Upper lobe of right lung (tissue), 1 donor: Measurements from ENCODE around the gene GEMIN2. TPM values are rescaled to one million over a fixed set of nuclear protein-coding genes. Genes with fewer than 3 reads are reported as not detected.
"Not testable (repeated sequence)": the region's sequence is repeated elsewhere in the genome, so short reads cannot be mapped to it uniquely, and the experiment has no call there.

Experiments
- ATAC-seq: fragments of 200-7000 bp; cut with Tn5 transposase; one replicate; pipeline ENCODE4 v1.9.1; 2020; ENCODE audit warnings: mild to moderate bottlenecking, moderate library complexity
- DNase-seq: peaks from one replicate; pipeline ENCODE4 v3.0.0-alpha.2; 2020
- H3K27ac ChIP-seq: fragments of 200-600 bp; one replicate; pipeline ENCODE4 v1.8.0; 2022
- H3K27me3 ChIP-seq: fragments of 200-600 bp; one replicate; pipeline ENCODE4 v1.8.0; 2022; ENCODE audit warnings: mild to moderate bottlenecking
- H3K36me3 ChIP-seq: fragments of 200-600 bp; one replicate; pipeline ENCODE4 v1.8.0; 2022
- H3K4me1 ChIP-seq: fragments of 200-600 bp; one replicate; pipeline ENCODE4 v1.8.0; 2022
- H3K4me3 ChIP-seq: fragments of 200-600 bp; one replicate; pipeline ENCODE4 v1.8.0; 2022; ENCODE audit warnings: mild to moderate bottlenecking
- H3K9me3 ChIP-seq: fragments of 200-600 bp; one replicate; pipeline ENCODE4 v1.8.0; 2022
- intact Hi-C: fragments of 100-400 bp; cut with DNase I; formaldehyde crosslinking; loops from one replicate; pipeline ENCODE4 v1.11.0; 2022
- long read RNA-seq: library from polyadenylated mRNA; unstranded; transcript quantifications from one replicate; pipeline ENCODE4 v2.0.0, GENCODE V29; 2021
- total RNA-seq: library from RNA; stranded (reverse); fragmentation: NEBNext Ultra II Directional; extraction: Animal tissue kit (Norgen Biotek cat#: 25700); gene quantifications from one replicate; pipeline ENCODE4 v1.2.1, GENCODE V29; 2021
- TF ChIP-seq, protein P1 (sequence below): fragments of 200-600 bp; IDR thresholded peaks from one replicate; pipeline ENCODE4 v1.8.0; 2022; ENCODE audit warnings: antibody characterized with exemption
- donor health status: DM: no; HTN: yes; CAD: no; lungs with severe emphysema.

The GEMIN2 gene, protein sequence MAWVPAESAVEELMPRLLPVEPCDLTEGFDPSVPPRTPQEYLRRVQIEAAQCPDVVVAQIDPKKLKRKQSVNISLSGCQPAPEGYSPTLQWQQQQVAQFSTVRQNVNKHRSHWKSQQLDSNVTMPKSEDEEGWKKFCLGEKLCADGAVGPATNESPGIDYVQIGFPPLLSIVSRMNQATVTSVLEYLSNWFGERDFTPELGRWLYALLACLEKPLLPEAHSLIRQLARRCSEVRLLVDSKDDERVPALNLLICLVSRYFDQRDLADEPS
- total RNA-seq: 8.5 TPM
- long read RNA-seq, transcript GEMIN2-202 (10 exons, 1,420 nt): major isoform, 6 of 10 reads
- long read RNA-seq, partial matches to known transcripts: 0 of 10 reads
- long read RNA-seq, other reads (novel, unspliced or antisense): 1 of 10 reads

DNA sequence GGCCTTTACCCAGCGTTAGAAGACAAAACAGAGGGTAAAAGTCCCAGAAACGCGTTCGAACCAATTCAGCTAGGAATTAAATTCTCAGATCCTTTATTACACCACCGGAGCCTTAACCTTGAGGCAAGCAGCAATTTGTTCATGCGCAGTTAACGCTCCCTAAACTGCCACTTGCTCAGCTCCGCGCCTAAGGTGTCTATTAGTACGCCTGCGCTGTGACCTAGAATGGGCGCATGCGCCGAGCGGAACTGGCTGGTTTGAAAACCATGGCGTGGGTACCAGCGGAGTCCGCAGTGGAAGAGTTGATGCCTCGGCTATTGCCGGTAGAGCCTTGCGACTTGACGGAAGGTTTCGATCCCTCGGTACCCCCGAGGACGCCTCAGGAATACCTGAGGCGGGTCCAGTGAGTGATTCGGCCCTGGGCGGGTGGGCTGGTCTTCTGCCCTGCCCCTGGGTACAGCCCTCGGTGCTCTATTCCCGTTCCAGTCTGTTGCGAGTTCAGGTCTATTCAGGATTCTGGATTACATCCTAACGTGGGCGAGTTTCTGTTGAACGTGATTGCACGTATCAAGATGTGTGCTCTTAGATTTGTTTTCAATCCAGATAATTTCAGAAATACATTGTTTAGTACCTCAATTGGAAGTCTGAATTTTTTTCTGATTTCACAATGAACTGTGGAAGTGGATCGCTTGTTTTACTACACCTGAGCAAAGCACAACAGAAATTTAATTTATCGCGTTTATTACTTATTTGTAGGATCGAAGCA lies at the start of gene GEMIN2:
Gene GEMIN2, plus strand, starts transcription at position 251 of the 766 bp plus-strand sequence. Its CDS starts 16 bp downstream, at position 267.
- DNase-seq (peak; percentile 95), ATAC-seq (peak; percentile 100)
- Histone ChIP-seq H3K4me3 (peak within 1 kb of the TSS; percentile 85), H3K27ac (peak within 1 kb of the TSS; percentile 82), H3K4me1 (peaks cover 13% of the 10 kb centered on the region), H3K27me3 (no peaks in the 10 kb centered on the region), H3K36me3 (peaks cover 22% of the 10 kb centered on the region), H3K9me3 (no peaks in the 10 kb centered on the region)
- TF ChIP-seq, protein P1, sequence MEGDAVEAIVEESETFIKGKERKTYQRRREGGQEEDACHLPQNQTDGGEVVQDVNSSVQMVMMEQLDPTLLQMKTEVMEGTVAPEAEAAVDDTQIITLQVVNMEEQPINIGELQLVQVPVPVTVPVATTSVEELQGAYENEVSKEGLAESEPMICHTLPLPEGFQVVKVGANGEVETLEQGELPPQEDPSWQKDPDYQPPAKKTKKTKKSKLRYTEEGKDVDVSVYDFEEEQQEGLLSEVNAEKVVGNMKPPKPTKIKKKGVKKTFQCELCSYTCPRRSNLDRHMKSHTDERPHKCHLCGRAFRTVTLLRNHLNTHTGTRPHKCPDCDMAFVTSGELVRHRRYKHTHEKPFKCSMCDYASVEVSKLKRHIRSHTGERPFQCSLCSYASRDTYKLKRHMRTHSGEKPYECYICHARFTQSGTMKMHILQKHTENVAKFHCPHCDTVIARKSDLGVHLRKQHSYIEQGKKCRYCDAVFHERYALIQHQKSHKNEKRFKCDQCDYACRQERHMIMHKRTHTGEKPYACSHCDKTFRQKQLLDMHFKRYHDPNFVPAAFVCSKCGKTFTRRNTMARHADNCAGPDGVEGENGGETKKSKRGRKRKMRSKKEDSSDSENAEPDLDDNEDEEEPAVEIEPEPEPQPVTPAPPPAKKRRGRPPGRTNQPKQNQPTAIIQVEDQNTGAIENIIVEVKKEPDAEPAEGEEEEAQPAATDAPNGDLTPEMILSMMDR: no peak
- intact Hi-C loops: no loop called here

DNA sequence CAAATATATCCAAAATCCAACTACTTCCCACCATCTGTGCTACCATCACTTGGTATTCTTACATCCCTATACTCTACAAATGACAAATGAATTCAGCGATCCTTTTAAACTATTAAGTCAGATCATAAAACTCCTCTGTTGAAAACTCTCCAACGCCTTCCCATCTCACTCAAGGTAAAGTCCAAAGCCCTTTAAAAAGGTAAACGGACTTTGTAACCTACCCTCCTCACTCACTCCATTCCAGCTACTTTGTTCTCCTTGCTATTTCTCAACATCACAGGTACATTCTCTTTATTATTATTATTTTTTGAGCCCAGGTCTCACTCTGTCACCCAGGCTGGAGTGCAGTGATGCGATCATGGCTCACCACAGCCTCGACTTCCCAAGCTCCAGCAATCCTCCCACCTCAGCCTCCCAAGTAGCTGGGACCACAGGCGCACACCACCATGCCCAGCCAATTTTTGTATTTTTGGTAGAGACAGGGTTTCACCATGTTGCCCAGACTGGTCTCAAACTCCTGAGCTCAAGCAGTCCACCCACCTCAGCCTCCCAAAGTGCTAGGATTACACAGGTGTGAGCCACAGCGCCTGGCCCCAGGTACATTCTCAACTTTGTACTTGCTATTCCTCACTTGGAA lies 44.8 kb upstream of the GEMIN2 start:
- H3K27me3 ChIP-seq, H3K4me3 ChIP-seq, DNase-seq, intact Hi-C loops, ATAC-seq, H3K9me3 ChIP-seq, H3K4me1 ChIP-seq, H3K27ac ChIP-seq: not testable (repeated sequence)
- H3K36me3 ChIP-seq: peaks cover 70% of the 10 kb centered on the region

DNA sequence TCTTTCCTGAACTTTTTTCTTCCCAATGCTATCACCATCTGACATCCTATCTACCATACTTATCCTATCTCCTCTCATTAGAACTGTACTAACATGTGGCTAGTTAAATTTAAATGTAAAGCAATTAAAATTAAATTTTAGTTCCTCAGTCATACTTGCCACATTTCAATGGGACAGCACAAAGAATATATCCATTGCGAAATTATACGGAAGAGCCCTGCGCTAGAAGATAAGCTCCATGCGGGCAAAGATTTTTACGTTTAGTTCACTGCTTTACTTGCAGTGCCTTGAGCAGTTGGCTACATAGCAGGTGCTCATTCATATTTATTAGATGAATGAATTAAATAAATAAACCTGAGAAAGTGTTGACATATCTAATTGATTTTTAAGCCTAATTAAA lies 44.2 kb upstream of the GEMIN2 start:
- Histone ChIP-seq H3K4me1 (no peaks in the 10 kb centered on the region), H3K36me3 (peaks cover 70% of the 10 kb centered on the region), H3K9me3 (no peaks in the 10 kb centered on the region), H3K27me3 (no peaks in the 10 kb centered on the region), H3K4me3 (no peak overlapping the region), H3K27ac (no peak overlapping the region)
- DNase-seq (no peak), ATAC-seq (no peak)
- intact Hi-C loops: no loop called here
- TF ChIP-seq, protein P1: no peak

DNA sequence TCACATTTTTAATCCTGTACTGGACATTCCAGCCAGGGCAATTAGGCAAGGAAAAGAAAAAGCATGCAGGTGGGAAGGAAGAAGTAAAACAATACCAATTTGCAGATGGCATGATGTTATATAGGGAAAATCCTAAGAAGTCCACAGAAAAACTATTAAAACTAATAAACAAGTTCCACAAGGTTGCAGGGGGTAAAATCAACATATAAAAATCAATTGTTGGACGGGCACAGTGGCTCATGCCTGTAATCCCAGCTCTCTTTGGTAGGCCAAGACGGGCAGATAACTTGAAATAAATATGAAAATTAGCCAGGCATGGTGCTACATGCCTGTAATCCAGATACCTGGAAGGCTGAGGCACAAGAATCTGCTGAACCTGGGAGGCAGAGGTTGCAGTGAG lies 43.0 kb upstream of the GEMIN2 start:
- H3K9me3 ChIP-seq: no peaks in the 10 kb centered on the region
- DNase-seq (no peak), ATAC-seq (no peak)
- peaks cover 74% of the 10 kb centered on the region for H3K36me3 ChIP-seq
- TF ChIP-seq, protein P1: no peak
- H3K27ac ChIP-seq: no peak overlapping the region
- intact Hi-C loops: no loop called here
- H3K4me3 ChIP-seq: no peak overlapping the region
- no peaks in the 10 kb centered on the region for H3K4me1 ChIP-seq
- no peaks in the 10 kb centered on the region for H3K27me3 ChIP-seq

DNA sequence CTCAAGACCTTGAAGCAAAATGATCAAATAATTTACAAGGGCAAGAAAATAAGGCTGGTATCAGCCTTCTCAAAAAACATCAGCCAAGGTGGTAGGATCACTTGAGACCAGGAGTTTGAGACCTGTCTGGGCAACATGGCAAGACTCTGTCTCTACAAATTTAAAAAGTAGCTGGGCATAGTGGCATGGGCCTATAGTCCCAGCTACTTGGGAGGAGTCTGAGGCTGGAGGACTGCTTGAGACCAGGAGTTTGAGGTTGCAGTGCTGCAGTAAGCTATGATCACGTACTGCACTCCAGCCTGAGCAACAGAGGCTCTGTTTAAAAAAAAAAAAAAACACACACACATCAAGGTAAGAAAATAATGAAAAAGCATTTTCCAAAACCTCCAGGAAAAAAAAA lies 33.2 kb upstream of the GEMIN2 start:
- ATAC-seq: no peak
- intact Hi-C loops: no loop called here
- Histone ChIP-seq H3K36me3 (peaks cover 87% of the 10 kb centered on the region), H3K4me1 (no peaks in the 10 kb centered on the region), H3K27me3 (no peaks in the 10 kb centered on the region), H3K9me3 (no peaks in the 10 kb centered on the region), H3K27ac (no peak overlapping the region), H3K4me3 (no peak overlapping the region)
- TF ChIP-seq, protein P1: no peak
- DNase-seq: no peak

DNA sequence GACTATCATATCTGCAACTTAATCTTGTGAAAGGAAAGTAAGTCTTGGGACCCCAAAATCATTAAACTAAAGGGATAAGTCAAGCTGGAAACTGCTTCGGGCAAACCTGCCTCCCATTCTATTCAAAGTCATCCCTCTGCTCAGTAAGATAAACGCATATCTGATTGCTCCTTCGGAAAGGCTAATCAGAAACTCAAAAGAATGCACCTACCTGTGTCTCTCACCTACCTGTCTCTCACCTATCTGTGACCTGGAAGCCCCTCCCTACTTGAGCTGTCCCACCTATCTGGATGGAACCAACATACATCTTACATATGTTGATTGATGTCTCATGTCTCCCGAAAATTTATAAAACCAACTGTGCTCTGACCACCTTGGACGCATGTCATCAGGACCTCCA lies 31.0 kb upstream of the GEMIN2 start:
- intact Hi-C loops: no loop called here
- no peaks in the 10 kb centered on the region for H3K4me1 ChIP-seq
- DNase-seq (no peak), ATAC-seq (no peak)
- no peak overlapping the region for H3K4me3 ChIP-seq
- H3K27me3 ChIP-seq: no peaks in the 10 kb centered on the region
- TF ChIP-seq, protein P1: no peak
- no peak overlapping the region for H3K27ac ChIP-seq
- H3K9me3 ChIP-seq: no peaks in the 10 kb centered on the region
- peaks cover 91% of the 10 kb centered on the region for H3K36me3 ChIP-seq
